Globus pallidus (tissue), 1 donor: Measurements from ENCODE around the gene CHD6.
"Not testable (repeated sequence)": the region's sequence is repeated elsewhere in the genome, so short reads cannot be mapped to it uniquely, and the experiment has no call there.

Experiments
- DNase-seq: peaks from one replicate; pipeline ENCODE4 v3.0.0-alpha.2; 2015; ENCODE audit warnings: low spot score

CHD6 gene

GRCh38 chr20:41538810-41539596, 79.2 kb downstream of the CHD6 start:
- DNase-seq = no peak

- DNase-seq = no peak
These were observed 80.3 kb downstream of the CHD6 start for GRCh38 chr20:41537865-41538264.

DNA sequence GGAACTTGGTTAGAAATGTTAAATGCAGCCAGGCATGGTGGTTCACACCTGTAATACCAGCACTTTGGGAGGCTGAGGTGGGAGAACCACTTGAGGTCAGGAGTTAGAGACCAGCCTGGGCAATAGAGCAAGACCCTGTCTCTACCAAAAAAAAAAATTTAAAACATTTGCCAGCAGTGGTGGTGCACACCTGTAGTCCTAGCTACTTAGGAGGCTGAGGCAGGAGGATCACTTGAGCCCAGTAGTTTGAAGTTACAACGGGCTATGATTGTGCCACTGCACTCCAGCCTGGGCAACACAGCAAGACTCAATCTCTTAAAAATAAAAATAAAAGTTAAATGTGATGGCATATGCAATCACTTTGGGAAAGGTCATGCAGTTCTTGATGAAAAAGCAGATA, 82.6 kb downstream of the CHD6 start:
- not testable (repeated sequence) for DNase-seq

- DNase-seq = no peak
These were observed 83.3 kb downstream of the CHD6 start for GRCh38 chr20:41534842-41535241.

- no peak for DNase-seq
These were observed 84.0 kb downstream of the CHD6 start for GRCh38 chr20:41534170-41534569.

DNA sequence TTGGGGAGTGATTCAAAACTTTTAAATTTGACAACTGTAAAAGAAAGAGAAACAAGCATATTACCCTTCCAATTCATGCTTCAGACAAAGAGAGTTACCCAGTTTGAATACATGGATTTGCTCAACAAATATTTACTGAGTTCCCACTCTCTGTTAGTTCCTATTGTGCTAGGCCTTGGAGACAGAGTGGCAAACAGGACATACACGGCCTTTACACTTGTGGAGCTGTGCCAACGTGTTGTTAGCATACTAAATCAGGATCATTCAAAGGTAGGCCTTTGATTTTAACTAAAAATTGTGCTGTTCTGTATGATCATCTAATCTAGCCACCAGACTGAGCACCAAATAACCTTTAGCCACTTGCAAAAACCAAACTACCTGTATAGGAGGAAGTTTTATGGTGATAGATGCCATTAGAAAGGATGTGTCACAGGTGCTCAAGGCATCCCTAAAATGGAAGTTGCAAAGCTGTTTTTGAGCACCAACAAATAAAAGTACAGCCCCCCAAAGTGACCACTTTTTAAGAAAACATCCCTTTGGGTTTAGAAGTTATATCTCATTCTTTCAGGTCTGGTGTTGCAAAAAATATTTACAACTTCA, 84.5 kb downstream of the CHD6 start:
- no peak for DNase-seq

DNA sequence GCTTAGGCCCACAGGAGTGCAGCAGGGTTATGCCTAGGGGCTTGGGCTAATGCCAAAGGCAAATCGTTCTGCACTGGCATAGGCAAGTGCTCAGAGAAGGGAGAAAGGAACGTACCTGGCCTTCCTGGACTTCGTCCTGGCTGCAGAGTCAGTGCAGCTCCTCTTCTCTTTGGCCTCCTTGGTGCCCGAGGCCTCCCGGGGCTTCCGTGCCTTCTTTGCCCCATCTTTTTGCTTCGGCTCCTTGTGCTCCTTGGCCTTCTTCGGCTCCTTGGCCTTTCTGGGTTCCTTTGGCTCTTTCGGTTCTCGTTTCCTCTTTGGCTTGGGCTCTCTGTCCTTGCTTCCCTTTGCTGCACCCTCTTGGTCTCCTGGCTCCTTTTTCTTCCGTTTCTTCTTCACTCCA, 85.2 kb downstream of the CHD6 start:
- no peak for DNase-seq

- DNase-seq = no peak
These were observed 86.5 kb downstream of the CHD6 start for GRCh38 chr20:41531518-41532275.

DNA sequence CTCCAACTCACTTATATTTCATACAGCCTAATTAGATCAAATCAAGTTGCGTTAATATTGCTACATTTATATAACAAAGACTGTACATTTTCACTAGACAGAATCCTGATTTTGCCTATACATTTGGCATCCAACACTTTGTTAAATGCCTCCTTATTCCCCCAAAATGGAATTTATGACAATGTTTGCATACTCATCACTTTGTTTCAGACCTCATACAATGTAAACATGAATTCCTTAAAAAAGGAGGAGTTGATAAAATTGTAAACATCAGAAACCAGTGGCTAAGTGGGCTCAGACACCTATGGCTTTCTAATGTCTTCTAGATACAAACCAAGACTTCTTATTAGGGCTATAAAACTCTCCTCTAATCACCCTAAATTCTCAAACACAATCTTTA, 87.3 kb downstream of the CHD6 start:
- no peak for DNase-seq

DNA sequence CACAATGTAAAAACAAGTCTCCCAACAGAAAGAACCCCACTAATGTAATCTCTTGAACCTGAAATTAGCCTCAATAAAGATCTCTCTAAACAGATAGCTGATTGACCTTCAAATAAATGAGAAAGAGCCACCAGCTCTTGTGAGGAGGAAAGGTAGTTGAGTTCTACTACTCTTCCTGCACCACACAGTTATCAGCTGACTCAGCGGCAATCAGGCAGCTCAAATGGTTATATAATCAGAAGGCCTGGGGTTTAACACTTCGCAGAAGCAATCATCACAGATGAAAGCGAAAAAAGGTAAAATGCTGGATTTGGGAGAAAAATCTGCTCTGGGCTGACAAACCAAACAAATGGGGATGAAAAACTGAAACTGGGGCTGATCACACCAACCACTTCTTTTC, 91.8 kb downstream of the CHD6 start:
- no peak for DNase-seq

- no peak for DNase-seq
These were observed 93.1 kb downstream of the CHD6 start for GRCh38 chr20:41524980-41525613.

DNA sequence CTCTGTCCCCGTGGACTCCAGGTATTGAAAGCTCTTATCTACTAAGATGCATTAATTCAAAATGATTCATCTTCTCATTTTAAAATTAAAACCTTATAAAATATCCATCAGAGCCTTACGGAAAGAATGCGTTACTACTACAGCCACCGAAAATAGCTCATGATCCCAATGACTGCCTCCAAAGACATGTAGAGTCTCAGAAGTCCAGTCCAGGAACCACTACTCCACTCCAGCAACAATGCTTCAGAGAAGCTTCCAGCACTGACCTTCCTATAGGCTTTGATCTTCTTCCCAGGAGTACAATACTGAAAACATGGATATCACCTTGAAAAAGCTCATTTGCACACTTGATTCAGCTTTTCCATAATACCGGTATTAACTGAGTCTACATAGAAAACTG, 94.3 kb downstream of the CHD6 start:
- DNase-seq = no peak

DNA sequence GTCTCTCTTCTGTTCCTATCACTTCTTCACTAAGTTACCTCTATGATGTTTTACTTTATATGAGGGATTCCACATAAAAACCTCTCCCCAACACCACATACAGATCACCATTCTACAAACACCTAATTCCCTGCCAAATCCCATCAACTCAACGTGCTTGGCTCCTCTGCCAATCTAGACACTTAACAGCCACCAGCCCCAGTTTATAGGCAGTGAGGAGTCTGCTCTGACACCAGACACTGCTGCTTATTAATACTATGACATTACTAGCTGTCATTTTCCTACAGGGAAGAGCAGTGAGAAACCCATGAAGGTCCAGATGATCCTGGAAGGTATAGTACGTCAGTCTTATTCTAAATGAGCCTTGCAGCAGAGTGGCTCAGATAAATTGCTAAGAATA, 104.3 kb downstream of the CHD6 start:
- DNase-seq = no peak

DNA sequence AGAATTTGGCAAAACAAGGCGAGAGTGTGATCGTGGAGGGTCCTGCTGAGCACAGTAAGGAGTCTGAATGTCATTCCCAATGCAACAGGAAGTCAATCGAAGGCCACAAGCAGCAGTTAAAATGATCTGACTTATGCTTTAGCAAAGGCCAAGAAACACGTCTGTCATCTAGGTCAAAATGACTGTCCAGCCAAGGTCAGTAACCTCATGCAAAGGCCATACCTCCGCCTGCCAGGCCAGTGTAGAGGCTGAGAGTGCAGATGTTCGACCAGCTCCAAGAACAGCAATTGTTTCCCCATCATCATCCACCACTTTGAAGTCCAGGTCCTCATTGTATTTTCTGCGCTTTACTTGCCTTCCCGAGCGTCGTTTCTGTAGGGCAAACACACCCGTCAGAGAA, 105.6 kb downstream of the CHD6 start:
- DNase-seq = no peak

GRCh38 chr20:41510847-41511450, 107.2 kb downstream of the CHD6 start:
- DNase-seq = no peak

DNA sequence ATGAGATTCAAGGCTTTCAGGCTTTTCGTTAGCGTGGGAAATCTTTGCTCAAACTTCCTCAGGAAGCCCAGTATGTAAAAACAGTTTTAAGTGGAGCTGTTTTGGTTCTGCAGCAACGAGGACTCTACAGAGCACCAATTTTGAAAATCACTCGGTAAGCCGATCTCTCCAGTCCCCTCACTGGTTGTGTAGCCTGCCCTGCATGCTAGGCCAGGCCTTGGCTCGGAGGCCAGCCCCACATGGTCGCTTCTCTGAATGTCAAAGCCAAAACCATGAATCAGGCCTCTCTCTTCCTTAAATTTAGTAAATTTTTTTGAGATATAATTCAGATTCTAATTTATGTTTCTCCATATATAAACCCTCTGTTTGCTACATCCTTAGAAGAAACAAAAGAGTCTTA, 108.0 kb downstream of the CHD6 start:
- DNase-seq = no peak

DNA sequence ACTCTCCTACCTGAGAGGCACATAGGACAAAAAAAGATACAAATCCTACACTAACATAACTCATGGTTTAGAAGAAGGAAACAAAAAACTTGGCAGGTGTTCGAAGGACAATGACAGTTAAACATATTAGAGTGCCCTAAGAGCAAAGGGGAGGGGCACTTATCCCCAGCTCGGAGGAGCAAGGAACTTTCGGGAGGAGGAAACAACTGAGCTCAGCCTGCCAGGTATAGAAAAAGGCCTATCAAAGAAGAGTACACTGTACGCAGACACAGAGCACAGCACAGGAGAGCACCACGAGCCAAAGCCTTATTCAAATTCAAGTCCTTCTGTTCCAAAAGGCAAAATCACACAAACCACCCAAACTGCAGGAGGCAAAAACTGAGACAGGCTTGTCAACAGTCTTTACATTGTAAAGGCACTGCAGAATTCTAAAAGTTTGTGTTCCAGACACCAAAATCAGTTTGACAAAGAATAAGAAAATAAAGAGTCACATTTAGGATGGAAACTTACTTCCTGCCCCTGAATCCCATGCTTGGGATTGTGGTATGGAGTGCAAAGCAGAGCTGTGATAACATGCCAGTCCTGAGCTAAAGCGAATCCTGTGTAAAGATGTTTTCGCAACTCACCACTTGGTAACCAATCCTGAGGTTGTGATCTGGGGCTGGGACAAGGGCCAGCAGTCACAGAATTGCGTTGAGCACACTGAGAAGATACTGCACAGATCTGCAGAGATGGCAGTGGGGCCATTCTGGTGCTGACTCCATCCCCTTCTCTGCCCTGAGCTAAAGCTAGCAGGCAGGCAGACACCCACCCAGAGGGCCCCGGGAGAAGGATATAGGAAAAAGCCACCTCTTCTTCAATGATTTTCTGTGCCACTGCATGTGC, 108.6 kb downstream of the CHD6 start:
- no peak for DNase-seq

GRCh38 chr20:41508335-41508734, 109.8 kb downstream of the CHD6 start:
- no peak for DNase-seq

DNA sequence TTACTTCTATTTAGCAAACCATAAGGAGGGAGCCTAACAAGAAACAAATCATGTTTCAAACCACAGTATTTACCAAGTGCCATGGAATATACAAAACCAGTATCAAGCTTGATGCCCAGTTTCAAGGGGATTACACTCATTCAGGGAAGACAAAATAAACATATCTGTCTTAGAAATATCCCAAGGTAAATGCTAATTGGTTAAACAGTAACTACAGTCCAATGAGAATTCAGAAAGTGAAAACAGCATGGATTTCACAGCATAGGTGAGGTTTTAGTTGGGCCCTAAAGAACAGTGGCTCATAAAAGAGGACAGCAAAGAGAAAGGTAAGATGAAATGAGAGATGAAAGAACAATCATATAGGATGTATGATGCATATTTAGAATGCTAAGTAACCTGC, 110.3 kb downstream of the CHD6 start:
- no peak for DNase-seq

DNA sequence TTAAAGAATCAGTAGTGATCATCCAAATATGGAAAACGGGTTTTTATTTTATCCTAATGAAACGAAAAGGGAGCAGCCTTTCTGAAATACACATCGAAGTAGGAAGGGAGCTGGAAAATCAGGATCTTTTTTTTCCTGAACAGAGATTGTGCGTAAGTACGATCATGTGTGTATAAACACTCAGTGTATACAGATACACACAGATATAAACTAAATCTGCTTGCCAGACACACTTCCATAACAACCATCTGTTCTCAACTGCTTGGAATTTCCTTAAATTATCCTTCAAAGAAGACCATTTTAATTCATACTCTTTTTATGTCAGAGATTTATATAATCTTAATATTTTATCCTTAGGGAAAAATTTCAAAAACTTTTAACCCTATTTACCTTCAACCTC, 110.7 kb downstream of the CHD6 start:
- no peak for DNase-seq

- no peak for DNase-seq
These were observed 111.8 kb downstream of the CHD6 start for GRCh38 chr20:41506192-41506915.
